SK-N-SH (cell line): ENCODE data around the gene IQUB. TPM values are rescaled to one million over a fixed set of nuclear protein-coding genes. Genes with fewer than 3 reads are reported as not detected.

Experiments used
- CTCF ChIA-PET: fragments of 300-600, 350-600 bp; formaldehyde crosslinking; extraction: SDS; loops from one replicate; lab custom pipeline; 2021; lab: Yijun Ruan, JAX
- POLR2A ChIA-PET: fragments of 350-600 bp; sonication (Branson Sonifier 250); formaldehyde crosslinking; extraction: SDS; loops from one replicate; lab custom pipeline; 2020; ENCODE audit warnings: antibody characterized with exemption, inconsistent platforms; lab: Yijun Ruan, JAX
- DNase-seq: peaks from one replicate; pipeline ENCODE4 v3.0.0; 2012
- H2AFZ ChIP-seq: fragments of 200-600 bp; sonication (generic); 2 replicates; pipeline ENCODE4 v1.8.1; 2016; ENCODE audit warnings: antibody characterized with exemption, mild to moderate bottlenecking, low read depth
- H3F3A ChIP-seq: fragments of 200-600 bp; sonication (generic); replicated peaks from 2 replicates; pipeline ENCODE3; 2016; ENCODE audit warnings: antibody characterized with exemption, mild to moderate bottlenecking; ENCODE audit not compliant: insufficient read depth
- H3K27ac ChIP-seq, 2 experiments: fragments of 200-500 bp in 1 of 2; fragments of 200-600 bp in 1 of 2; sonication (Bioruptor generic) in 1 of 2; sonication (generic), shearing (Covaris generic) in 1 of 2; 2 replicates each; pipeline versions ENCODE4 v1.5.1 to v1.6.1; 2014 to 2016; ENCODE audit warnings: low read depth in 2 of 2, inconsistent platforms in 1 of 2, low read length in 1 of 2, mild to moderate bottlenecking in 1 of 2, mixed read lengths in 1 of 2
- H3K27me3 ChIP-seq: fragments of 200-600 bp; sonication (generic), shearing (Covaris generic); 2 replicates; pipeline ENCODE4 v1.6.1; 2016; ENCODE audit warnings: mixed run types; ENCODE audit not compliant: insufficient read depth
- H3K36me3 ChIP-seq, 2 experiments: fragments of 200-500 bp in 1 of 2; fragments of 200-600 bp in 1 of 2; sonication (Bioruptor generic) in 1 of 2; sonication (generic) in 1 of 2; replicated peaks in 1 of 2; 2 replicates each; pipeline versions ENCODE3 to v1.5.1; 2014 to 2016; ENCODE audit warnings: low read length in 1 of 2, mild to moderate bottlenecking in 1 of 2; ENCODE audit not compliant: insufficient read depth in 2 of 2, control insufficient read depth in 1 of 2
- H3K4me1 ChIP-seq, 2 experiments: fragments of 200-500 bp in 1 of 2; fragments of 200-600 bp in 1 of 2; sonication (Bioruptor generic) in 1 of 2; sonication (generic), shearing (Covaris generic) in 1 of 2; 2 replicates each; pipeline versions ENCODE4 v1.5.1 to v1.6.1; 2014 to 2016; ENCODE audit warnings: low read depth in 1 of 2, low read length in 1 of 2, mixed run types in 1 of 2; ENCODE audit not compliant: insufficient read depth in 2 of 2, control insufficient read depth in 1 of 2
- H3K4me2 ChIP-seq: fragments of 200-600 bp; sonication (generic), shearing (Covaris generic); 2 replicates; pipeline ENCODE4 v1.6.1; 2017; ENCODE audit warnings: mixed run types
- H3K4me3 ChIP-seq, 2 experiments: fragments of 200-500 bp in 1 of 2; fragments of 200-600 bp in 1 of 2; sonication (Bioruptor generic) in 1 of 2; sonication (generic), shearing (Covaris generic) in 1 of 2; 2 replicates each; pipeline versions ENCODE4 v1.5.1 to v1.8.1; 2014 to 2016; ENCODE audit warnings: low read depth in 2 of 2, inconsistent platforms in 1 of 2, low read length in 1 of 2, mild to moderate bottlenecking in 1 of 2, mixed read lengths in 1 of 2, moderate library complexity in 1 of 2
- H3K79me2 ChIP-seq: fragments of 200-600 bp; sonication (generic); 2 replicates; pipeline ENCODE4 v1.8.1; 2017; ENCODE audit warnings: mild to moderate bottlenecking; ENCODE audit not compliant: insufficient read depth
- H3K9ac ChIP-seq: fragments of 200-600 bp; sonication (generic); 2 replicates; pipeline ENCODE4 v1.6.1; 2017; ENCODE audit warnings: mixed run types
- H3K9me2 ChIP-seq: fragments of 200-600 bp; sonication (generic); 2 replicates; pipeline ENCODE4 v1.6.1; 2017; ENCODE audit warnings: mixed run types
- H3K9me3 ChIP-seq: fragments of 200-600 bp; sonication (generic); 2 replicates; pipeline ENCODE4 v1.6.1; 2017; ENCODE audit warnings: mixed run types, mild to moderate bottlenecking, moderate library complexity
- H4K20me1 ChIP-seq: fragments of 200-600 bp; sonication (generic); 2 replicates; pipeline ENCODE4 v1.6.1; 2017; ENCODE audit warnings: mild to moderate bottlenecking, mixed run types; ENCODE audit not compliant: insufficient read depth
- CHD2 ChIP-seq: fragments of 150-350 bp; IDR thresholded peaks from 2 replicates; pipeline ENCODE4 v1.6.1; 2018; ENCODE audit warnings: low read length; ENCODE audit not compliant: partially characterized antibody
- EP300 ChIP-seq, 2 experiments: IDR thresholded peaks; 2 replicates each; pipeline versions ENCODE4 v1.4.0 to v1.6.1; 2012; ENCODE audit warnings: borderline replicate concordance in 1 of 2, low read depth in 1 of 2, low read length in 1 of 2
- FOXM1 ChIP-seq: IDR thresholded peaks from 2 replicates; pipeline ENCODE4 v1.4.0; 2012; ENCODE audit warnings: low read depth, mild to moderate bottlenecking
- GABPA ChIP-seq: IDR thresholded peaks from 2 replicates; pipeline ENCODE4 v1.4.0; 2012; ENCODE audit warnings: low read depth, mild to moderate bottlenecking
- GATA2 ChIP-seq: sonication (generic); formaldehyde crosslinking; IDR thresholded peaks from 2 replicates; pipeline ENCODE4 v1.5.0; 2020; ENCODE audit warnings: mild to moderate bottlenecking, missing genetic modification reagents
- MXI1 ChIP-seq: IDR thresholded peaks from 2 replicates; pipeline ENCODE4 v1.6.1; 2012; ENCODE audit warnings: mild to moderate bottlenecking, low read depth, low read length, improper control_type of control experiment
- NFIC ChIP-seq: IDR thresholded peaks from 2 replicates; pipeline ENCODE4 v1.4.0; 2012; ENCODE audit warnings: borderline replicate concordance
- POLR2AphosphoS5 ChIP-seq: IDR thresholded peaks from 2 replicates; pipeline ENCODE4 v1.6.1; 2012; ENCODE audit warnings: low read depth, low read length
- RAD21 ChIP-seq: IDR thresholded peaks from 2 replicates; pipeline ENCODE4 v1.6.1; 2012; ENCODE audit warnings: mild to moderate bottlenecking, low read length
- RXRA ChIP-seq: IDR thresholded peaks from 2 replicates; pipeline ENCODE4 v1.4.0; 2012; ENCODE audit warnings: low read depth, mild to moderate bottlenecking, borderline replicate concordance
- TCF12 ChIP-seq: IDR thresholded peaks from 2 replicates; pipeline ENCODE4 v1.4.0; 2012
- polyA plus RNA-seq, 3 experiments: library from polyadenylated mRNA; depleted of rRNA; stranded (reverse); fragments of >200 nt; gene quantifications; 2 replicates each; pipeline ENCODE4 v1.2.3, GENCODE V29; 2012
- TF ChIP-seq, protein P1 (sequence below): IDR thresholded peaks from 2 replicates; pipeline ENCODE4 v1.6.1; 2012; ENCODE audit warnings: mild to moderate bottlenecking, low read depth, low read length, moderate library complexity
- TF ChIP-seq, protein P2 (sequence below): IDR thresholded peaks from 2 replicates; pipeline ENCODE4 v1.4.0; 2012; ENCODE audit warnings: low read depth, borderline replicate concordance
- TF ChIP-seq, protein P3 (sequence below): fragments of 150-350 bp; IDR thresholded peaks from 2 replicates; pipeline ENCODE4 v1.6.1; 2016; ENCODE audit warnings: mild to moderate bottlenecking, low read depth, low read length

The IQUB gene
- polyA plus RNA-seq, 1 of the 3 experiments (the other 2 are of a cell fraction), result 0.10 TPM

DNA sequence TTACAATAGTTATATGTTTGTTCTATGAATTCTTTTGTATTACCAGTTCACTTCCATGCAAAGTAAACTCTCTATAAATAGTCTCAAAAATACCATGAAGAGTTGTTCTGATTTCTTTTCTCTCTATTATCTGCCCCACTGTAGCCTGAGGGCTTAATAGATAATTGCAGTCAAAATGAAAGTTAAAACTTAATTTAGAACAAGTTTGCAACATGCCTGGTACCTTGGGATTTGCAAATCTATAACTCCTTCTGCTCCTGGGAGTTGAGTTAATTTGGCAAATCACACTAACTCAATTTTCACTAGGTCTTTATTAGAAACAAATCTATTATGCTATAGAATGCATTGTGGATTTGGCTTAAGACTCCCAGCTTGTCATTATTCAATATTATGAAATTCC lies 45.0 kb upstream of the IQUB start:
- DNase-seq, result no peak
- Histone ChIP-seq H3K79me2 (no peaks in the 10 kb centered on the region), H2AFZ (no peak overlapping the region), H3K9ac (no peak overlapping the region), H3K4me3 (no peak overlapping the region), H3K4me1 (no peaks in the 10 kb centered on the region; a peak in 1 of 4 replicates), H3F3A (no peaks in the 10 kb centered on the region), H3K36me3 (no peaks in the 10 kb centered on the region), H3K9me2 (no peaks in the 10 kb centered on the region), H3K27me3 (peaks cover 13% of the 10 kb centered on the region; the same call in 1 of the 2 replicates), H3K9me3 (no peaks in the 10 kb centered on the region), H3K27ac (no peak overlapping the region), H3K4me2 (no peak overlapping the region), H4K20me1 (no peaks in the 10 kb centered on the region)
- POLR2A ChIA-PET, result no interaction called here
- TF ChIP-seq FOXM1 (no peak), MXI1 (no peak), RAD21 (no peak), NFIC (no peak), TCF12 (no peak), POLR2AphosphoS5 (no peak), RXRA (no peak), EP300 (IDR thresholded peaks at IDR 0.05; ENCODE audit: borderline replicate concordance in 1 of 2, low read depth in 1 of 2, low read length in 1 of 2) (no peak), GABPA (no peak), CHD2 (no peak), GATA2 (no peak)
- TF ChIP-seq, protein P1, sequence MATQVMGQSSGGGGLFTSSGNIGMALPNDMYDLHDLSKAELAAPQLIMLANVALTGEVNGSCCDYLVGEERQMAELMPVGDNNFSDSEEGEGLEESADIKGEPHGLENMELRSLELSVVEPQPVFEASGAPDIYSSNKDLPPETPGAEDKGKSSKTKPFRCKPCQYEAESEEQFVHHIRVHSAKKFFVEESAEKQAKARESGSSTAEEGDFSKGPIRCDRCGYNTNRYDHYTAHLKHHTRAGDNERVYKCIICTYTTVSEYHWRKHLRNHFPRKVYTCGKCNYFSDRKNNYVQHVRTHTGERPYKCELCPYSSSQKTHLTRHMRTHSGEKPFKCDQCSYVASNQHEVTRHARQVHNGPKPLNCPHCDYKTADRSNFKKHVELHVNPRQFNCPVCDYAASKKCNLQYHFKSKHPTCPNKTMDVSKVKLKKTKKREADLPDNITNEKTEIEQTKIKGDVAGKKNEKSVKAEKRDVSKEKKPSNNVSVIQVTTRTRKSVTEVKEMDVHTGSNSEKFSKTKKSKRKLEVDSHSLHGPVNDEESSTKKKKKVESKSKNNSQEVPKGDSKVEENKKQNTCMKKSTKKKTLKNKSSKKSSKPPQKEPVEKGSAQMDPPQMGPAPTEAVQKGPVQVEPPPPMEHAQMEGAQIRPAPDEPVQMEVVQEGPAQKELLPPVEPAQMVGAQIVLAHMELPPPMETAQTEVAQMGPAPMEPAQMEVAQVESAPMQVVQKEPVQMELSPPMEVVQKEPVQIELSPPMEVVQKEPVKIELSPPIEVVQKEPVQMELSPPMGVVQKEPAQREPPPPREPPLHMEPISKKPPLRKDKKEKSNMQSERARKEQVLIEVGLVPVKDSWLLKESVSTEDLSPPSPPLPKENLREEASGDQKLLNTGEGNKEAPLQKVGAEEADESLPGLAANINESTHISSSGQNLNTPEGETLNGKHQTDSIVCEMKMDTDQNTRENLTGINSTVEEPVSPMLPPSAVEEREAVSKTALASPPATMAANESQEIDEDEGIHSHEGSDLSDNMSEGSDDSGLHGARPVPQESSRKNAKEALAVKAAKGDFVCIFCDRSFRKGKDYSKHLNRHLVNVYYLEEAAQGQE, result no peak
- TF ChIP-seq, protein P2, sequence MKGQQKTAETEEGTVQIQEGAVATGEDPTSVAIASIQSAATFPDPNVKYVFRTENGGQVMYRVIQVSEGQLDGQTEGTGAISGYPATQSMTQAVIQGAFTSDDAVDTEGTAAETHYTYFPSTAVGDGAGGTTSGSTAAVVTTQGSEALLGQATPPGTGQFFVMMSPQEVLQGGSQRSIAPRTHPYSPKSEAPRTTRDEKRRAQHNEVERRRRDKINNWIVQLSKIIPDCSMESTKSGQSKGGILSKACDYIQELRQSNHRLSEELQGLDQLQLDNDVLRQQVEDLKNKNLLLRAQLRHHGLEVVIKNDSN, result no peak
- TF ChIP-seq, protein P3, sequence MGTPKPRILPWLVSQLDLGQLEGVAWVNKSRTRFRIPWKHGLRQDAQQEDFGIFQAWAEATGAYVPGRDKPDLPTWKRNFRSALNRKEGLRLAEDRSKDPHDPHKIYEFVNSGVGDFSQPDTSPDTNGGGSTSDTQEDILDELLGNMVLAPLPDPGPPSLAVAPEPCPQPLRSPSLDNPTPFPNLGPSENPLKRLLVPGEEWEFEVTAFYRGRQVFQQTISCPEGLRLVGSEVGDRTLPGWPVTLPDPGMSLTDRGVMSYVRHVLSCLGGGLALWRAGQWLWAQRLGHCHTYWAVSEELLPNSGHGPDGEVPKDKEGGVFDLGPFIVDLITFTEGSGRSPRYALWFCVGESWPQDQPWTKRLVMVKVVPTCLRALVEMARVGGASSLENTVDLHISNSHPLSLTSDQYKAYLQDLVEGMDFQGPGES, result no peak
- CTCF ChIA-PET, result interaction anchor here (3.4 to 4.0 kb wide), 2 partner anchors 12 to 293 kb away, joined by 17 to 23 read pairs; no protein-coding TSS in a partner anchor
